ENCODE measurements around the gene NTSR1.

Gene NTSR1

GRCh38 chr20:62695448-62696414, 12.9 kb upstream of the NTSR1 start:
- DNase-seq: no peak

GRCh38 chr20:62696434-62696957, 12.1 kb upstream of the NTSR1 start:
- DNase-seq: peak; percentile 18

- no peak for DNase-seq
Measured at GRCh38 chr20:62696989-62697388, 11.6 kb upstream of the NTSR1 start.

GRCh38 chr20:62697468-62697912, 11.1 kb upstream of the NTSR1 start:
- DNase-seq: no peak

GRCh38 chr20:62698231-62698630, 10.4 kb upstream of the NTSR1 start:
- no peak for DNase-seq

GRCh38 chr20:62699296-62699695, 9.3 kb upstream of the NTSR1 start:
- DNase-seq: no peak

- no peak for DNase-seq
Measured at GRCh38 chr20:62699741-62700140, 8.9 kb upstream of the NTSR1 start.

- DNase-seq: no peak
Measured at GRCh38 chr20:62700261-62700930, 8.2 kb upstream of the NTSR1 start.

GRCh38 chr20:62701161-62702012, 7.2 kb upstream of the NTSR1 start:
- DNase-seq: no peak

GRCh38 chr20:62702013-62702300, 6.7 kb upstream of the NTSR1 start:
- no peak for DNase-seq

GRCh38 chr20:62702895-62703852, 5.5 kb upstream of the NTSR1 start:
- DNase-seq: peak; percentile 12

GRCh38 chr20:62703853-62704228, 4.8 kb upstream of the NTSR1 start:
- no peak for DNase-seq

- DNase-seq: no peak
Measured at GRCh38 chr20:62704341-62704948, 4.2 kb upstream of the NTSR1 start.

- DNase-seq: no peak
Measured at GRCh38 chr20:62705627-62706026, 3.0 kb upstream of the NTSR1 start.

- DNase-seq: no peak
Measured at GRCh38 chr20:62706344-62706743, 2.3 kb upstream of the NTSR1 start.

- DNase-seq: no peak
Measured at GRCh38 chr20:62706857-62707256, 1.8 kb upstream of the NTSR1 start.

GRCh38 chr20:62707276-62707920, 1.2 kb upstream of the NTSR1 start:
- DNase-seq: no peak

GRCh38 chr20:62707921-62708521, 615 bp upstream of the NTSR1 start:
- peak; percentile 10 for DNase-seq

- no peak for DNase-seq
Measured at GRCh38 chr20:62709537-62709905, 885 bp downstream of the NTSR1 start.

- DNase-seq: no peak
Measured at GRCh38 chr20:62710221-62710885, 1.7 kb downstream of the NTSR1 start.
